Activated gamma-delta T cell (primary cell): ENCODE results near the gene NFATC4.

Experiments used
- DNase-seq: peaks from one replicate; lab custom pipeline; 2025; lab: John Stamatoyannopoulos, UW

The NFATC4 gene

DNA sequence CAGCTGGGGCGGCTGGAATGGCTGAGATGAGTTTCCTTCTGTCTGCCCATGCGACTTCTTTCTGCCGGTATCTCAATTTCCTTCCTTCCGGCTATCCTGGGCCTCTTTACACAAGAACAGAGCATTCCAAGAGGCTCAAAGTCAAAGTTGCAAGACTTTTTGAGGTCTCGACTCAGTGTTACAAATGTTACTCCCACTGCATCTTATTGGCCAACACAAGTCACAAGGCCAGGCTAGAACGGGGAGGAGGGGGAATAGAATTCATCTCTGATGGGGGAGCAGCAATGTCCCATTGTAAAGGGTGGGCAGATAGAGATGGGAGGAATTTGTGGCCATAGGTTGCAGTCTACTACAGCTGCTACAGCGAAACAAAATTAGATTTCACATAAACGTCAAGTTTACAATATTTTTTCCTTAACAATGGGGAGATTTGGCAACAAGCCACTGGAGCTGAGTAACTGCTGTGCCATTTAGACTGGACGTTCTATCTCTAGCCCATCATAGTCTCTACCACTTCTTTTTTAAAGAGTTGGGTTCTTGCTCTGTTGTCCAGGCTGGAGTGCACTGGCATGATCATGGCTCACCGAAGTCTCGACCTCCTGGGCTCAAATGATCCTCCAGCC lies 21.4 kb downstream of the NFATC4 start:
- DNase-seq: no peak

DNA sequence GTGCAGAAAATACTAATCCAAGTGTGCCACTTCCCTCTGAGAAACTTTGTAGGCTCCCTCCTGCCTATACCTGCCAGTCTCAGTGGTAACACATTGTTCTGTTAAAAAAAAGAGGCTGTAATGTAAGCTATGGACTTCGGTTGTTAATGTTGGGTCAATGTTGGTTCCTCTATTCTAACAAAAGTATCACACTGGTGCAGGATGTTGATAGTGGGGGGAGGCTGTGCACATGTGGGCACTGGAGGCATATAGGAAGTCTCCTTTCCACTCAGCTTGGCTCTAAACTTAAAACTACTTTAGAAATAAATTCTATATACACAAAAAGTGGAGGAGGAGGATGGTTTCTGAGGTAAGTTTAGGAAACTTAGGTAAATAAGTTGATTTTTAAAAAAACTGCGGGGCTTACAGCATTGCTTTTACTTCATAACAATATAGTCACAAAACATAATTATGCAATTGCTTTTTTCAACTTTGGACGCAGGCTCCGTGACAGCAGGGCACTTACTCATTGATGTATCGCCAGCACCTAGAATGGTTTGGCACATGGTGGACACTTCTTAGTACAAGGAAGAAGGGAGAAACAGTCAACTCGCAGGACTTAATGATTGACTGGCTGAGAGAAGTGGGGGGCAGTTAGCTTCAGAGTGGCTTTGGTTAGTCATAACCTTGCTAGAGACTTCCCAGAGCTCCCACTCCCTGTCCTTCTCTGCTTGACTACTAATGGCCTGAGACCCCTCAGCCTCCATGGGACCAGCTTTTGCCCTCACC lies 22.9 kb downstream of the NFATC4 start:
- DNase-seq: no peak

DNA sequence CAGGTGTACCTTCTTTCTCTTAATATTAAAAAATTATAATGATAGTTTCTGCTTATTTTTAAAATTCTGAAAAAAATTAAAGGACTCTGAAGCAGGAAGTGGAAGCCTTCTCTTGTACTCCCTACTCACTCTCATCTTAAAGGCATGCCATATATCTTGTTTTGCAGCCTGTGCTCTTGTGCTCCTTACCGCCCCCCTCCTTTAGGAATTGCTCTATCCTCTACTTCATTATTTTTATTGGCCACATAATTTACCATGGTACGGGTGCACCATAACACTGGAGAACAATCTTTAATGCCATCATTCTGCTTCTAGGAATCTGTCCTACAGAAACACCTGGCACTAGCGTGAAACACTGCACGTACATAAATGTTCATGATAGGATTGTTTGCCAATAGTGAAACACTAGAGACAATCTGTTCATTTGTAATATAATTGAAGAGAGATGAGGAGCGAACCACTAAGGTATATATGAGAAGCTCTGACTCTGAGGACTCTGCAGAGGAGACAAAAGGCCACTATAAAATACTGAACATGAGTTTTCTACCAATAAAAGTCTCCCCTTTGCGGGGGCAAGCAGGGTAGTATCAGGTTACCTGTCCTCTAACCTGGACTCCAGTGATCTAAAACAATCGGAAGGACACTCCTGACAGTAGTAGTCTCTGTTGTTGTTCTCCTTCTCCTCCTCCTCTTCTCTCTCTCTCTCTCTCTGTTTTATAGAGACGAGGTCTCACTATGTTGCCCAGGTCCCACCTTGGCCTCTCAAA lies 24.5 kb downstream of the NFATC4 start:
- DNase-seq: no peak

DNA sequence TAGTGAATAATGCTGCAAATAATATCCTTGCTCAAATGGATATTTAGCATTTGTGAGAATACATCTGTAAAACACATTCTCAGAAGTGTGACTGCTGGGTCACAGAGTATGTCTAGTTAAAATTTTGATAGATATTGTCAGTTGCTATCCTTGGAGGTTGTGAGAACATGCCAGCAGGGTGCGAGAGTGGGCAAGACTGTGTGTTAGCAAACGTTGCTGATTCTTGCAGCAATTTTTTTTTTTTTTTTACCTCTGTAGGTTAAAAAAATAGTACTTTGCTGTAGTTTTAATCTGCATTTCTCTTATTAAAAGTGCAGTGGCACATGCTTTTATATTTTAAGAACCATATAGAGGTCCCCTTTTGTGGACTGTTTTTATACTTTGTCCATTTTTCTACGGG lies 26.3 kb downstream of the NFATC4 start:
- no peak for DNase-seq

DNA sequence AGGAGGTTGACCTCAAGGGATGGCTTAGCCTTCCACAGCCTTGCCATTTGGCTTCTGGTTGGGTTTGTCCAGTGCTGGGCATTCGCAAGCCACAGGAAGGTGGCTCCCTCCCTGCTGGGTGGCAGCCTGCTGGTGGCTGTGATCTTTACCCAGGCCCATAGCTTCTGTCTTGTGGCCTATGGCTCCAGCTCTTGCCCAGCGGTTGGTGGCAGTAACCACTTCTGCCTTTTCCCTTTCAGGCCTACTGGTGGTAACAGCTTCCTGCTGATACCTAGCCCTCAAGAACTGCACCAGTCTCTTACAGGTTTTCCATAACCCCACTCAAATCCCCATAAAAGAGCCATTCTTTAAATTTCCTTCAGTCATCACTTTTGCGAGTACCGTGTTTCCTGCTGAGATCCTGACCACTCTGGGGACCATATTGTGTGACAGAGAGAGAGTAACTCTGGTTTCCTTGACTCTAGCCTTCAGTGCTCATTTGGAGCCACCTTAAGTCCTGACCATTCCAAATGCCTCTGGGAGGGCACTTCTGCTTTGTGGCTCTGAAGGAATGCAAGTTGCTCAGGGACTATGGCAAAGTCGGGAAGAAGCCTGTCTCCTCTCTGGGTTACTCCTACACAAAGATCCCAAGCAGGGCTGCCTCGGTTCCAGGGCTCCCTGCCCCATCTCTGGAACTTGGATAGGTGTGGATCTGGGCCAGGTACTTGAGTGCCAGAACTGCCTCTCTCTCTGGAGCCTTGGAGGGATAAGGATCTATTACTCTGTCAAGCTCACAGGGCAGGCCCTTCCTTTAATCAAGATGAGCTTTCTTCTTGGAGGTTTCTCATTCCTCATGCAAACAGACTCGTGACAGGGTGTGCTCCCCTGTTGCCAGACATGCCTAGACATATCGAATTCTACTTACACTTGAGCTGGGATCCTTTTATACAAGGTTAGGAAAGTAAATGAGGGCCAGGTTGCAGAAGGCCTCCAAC lies 27.9 kb downstream of the NFATC4 start:
- DNase-seq: no peak

DNA sequence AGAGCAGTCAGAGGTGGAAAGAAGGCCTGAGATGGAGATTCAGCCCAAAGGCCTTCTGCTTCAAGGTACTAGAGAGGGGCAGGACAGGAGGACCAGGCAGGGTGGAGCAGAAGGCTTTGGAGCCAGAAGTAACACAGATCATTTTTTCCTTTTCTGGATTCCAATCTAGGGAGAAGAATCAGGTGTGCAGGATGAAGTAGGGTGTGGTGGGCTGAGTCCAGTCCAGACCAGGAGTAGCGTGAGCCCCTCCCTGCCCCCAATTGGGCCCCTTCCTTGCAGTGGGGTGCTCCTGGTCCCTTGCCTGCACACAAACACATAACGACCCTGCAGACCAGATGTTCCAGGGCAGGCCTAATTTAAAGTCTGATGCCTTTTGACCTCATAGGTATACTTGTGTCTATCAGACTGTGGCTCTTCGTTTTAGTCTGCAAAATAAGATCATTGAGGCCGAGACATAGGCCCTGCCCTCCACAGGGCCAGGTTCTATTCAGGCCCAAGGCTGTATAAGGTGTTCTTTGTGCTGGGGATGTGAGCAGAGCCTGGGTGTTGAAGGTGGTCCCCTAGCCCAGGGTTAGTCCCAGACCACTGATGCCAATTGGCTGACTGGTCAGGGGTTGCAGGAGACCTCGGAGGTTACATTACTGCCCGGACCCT lies 29.8 kb downstream of the NFATC4 start:
- DNase-seq: no peak

DNA sequence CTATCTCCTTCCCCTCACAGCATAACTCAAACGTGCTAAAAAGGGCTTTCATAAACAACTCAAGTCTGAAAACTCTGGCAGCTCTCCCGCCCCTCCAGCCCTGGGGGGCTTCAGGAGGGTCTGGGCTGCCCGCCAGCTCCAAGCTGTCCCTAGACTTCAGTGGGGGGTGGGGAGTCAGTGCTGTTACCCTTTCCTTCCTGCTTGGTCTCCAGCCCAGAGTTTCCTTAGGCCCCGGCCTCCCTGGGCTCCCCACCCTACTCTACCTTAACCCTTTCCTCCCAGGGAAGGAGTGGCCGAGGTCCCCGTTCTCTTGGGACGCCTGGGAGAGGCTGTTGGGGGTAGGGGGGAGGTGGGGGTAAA lies 30.3 kb downstream of the NFATC4 start:
- no peak for DNase-seq

DNA sequence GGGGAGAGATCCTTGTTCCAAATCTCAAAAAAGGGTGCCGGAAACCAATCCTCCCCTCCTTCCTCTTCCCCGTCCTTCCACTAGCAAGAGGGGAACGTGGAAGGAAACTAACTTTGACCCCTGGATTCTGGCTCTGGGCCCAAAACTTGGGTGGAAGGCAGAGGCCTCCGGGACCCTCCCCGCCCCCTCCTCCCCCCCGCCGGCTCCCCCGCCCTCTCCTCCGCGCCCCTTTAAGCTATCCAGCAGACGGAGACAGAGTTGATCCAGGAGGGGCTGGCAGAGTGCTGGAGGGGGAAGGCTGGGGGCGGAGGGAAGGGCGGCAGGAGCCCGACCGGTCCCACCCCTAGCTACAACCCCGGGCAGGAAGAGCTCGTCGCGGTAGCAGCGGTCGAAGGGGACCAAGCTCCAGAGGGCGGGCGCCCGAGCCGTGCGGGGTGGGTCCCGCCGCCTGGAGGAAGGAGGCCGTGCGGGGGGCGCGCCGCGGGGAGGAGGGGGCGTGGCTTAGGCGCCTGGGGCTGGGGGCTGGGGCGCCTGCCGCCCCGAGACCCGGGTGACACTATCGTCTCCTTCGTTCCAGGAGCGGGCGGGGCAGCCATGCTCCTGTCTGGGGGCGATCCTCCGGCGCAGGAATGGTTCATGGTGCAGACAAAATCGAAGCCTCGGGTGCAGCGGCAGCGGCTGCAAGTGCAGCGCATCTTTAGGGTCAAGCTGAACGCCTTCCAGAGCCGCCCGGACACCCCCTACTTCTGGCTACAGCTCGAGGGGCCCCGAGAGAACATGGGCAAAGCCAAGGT lies 30.9 kb downstream of the NFATC4 start, which contains the start of gene NYNRIN:
NYNRIN (plus strand) TSS at position 351 of the 794 bp plus-strand sequence; CDS start at position 595, 244 bp downstream.
- peak; percentile 28 for DNase-seq

DNA sequence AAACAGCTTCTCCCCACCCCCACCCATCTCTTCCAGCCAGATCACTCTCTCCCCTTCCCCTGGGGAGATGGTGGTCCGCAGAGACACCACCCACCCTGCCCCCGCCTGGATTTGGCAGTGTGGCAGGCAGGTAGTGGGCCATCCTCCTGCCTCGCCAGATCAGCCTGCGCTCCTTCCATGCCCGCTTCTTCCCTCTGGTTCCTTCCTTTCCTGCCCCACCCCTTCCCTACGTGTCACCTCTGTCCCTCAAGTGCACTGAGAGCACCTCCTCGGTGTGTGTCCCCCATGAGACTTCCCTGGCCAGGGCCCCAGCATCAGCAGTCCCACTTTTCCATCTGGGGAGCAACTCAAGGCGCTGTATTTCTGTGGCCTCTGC lies 31.5 kb downstream of the NFATC4 start:
- no peak for DNase-seq

DNA sequence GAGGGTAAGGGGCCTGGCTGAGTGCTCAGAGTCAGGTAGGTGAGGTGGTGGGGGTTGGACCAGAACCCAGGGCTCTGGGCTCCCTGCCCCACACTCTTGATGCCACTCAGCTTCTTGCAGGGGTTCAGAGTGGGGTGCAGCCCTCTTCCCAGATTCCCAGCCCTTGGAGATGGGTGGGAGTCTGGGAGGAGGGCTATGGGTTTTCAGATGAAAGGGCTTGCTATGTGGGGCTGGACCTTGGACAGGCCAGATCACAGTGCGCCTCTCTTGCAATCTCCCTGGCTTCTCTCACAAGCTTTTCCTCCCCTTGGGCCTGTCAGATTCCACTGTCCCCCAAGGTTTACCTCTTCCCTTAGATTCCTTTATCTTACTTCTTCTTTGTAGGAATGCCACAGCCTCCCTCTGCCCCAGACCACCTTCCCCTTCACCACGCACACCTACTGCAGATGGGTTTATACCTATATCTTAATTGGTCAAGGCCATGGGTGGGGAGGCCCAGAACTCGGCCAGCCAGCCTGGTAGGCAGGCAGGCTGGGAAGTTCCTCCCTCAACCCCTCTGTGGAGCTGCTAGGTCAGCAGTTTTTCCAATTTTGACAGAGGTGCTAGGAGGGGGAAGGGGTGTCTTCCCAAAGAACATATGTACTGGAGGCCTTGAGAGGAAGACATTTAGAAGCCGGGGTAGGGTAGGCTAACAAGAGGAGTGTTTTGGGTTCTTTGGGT lies 32.2 kb downstream of the NFATC4 start:
- DNase-seq: no peak

DNA sequence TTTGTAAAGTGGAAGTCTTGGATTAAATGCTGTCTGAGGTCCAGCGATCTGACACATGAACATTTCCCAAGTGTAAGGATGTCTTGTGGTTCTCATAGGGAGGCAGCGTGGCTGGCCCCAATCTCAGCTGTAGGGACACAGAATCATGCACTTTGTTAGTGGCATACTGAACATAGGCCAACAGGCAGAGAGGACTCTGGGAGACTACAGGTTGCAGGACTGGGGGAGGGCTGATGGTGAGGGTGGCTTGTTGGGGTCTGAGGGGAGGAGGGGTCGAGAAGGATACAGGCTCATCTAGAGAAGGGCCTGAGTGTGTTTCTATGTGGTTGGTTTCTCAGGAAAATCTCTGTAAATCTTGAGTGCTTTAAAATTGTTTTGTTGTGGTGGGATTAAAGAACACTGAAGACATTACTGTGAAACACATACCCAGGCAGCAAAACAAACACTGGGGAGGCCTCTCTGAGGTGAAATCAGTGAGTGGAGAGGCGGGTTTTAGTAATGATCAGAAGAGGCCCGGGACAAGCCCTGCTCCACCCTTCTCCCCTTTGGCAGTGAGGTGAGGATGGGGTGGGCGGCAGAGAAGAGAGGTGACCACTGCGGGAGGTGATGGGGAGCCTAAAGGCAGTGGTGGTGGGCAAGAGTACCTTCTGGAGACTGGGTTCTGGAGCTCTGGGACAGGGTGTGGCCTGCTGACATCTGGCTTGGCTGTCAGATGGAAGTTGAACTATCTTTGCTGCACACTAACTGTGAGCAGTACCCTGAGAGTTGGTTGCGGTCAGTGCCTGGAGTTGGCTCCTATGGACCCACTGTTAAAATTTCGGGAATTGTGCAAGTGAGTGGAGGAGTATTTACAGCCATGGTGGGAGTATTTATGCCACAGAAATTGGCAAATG lies 34.1 kb downstream of the NFATC4 start:
- no peak for DNase-seq

DNA sequence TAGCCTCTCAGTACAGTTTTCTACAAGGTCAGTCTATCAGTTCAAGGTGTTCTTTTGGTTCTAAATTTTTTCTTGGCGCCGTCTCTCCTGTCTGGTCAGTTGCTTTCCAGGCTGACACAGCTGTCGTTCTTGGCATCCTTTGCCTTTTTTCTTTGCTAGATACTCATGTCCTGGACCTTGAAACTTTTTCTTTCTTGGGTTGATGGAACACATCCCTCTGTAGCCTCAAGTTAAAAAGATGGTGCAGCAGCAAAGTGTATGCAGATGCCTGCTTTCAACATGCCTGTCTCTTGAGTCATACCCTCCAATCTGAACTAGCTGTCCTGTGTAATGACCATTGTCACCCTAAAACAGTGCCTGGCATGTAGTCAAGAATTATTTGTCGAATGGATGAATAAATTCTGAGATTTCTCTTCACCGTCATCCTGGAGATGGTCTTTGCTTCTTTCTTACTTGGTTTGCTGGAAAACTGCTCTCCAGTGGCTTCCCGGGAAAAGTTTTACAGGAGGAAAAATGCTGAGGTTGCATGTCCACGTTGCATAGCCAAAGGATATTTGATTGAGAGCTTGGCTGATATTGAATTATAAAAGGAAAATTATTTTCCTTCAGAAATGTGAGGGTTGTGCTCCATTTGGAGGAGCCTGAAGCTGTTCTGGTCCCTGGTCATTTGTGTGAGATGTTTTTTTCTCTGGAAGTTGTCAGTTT lies 35.5 kb downstream of the NFATC4 start:
- DNase-seq: no peak

DNA sequence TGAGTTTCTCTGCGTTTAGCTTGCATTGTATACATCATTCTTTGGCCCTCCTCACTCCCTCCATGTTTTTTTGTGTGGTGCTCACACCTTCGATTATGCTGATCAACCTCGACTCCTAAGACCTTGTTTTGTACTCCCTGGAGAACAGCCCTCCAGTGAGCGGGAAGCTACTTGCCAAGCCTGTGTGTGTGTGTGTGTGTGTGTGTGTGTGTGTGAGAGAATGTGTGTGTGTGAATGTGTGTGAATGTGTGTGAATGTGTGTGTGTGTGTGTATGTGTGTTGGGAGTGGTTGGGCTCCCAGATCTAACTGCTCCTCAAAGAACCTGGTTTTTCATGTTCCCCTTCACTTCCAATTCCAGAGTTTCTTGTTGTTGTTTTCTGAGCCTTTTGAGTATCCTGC lies 36.8 kb downstream of the NFATC4 start:
- no peak for DNase-seq

DNA sequence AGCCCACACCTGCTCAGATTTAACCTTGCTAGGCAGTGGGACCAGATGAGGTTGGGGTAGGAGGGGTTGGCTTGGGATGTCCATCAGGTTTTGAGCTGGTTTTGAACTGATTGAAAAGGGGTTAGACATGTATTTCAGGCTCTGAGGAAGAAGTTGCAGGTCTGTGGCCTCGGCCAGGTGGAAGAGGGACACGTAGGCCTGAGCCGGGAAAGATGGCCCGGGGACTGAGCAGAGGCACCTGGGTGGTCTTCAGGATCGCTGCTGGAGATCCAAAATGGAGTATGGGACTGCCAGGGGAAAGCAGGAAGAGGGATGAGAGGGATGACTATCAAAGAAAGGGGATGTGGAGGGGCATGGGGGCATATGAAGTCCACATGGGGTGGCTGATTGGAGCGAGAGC lies 38.4 kb downstream of the NFATC4 start:
- no peak for DNase-seq

DNA sequence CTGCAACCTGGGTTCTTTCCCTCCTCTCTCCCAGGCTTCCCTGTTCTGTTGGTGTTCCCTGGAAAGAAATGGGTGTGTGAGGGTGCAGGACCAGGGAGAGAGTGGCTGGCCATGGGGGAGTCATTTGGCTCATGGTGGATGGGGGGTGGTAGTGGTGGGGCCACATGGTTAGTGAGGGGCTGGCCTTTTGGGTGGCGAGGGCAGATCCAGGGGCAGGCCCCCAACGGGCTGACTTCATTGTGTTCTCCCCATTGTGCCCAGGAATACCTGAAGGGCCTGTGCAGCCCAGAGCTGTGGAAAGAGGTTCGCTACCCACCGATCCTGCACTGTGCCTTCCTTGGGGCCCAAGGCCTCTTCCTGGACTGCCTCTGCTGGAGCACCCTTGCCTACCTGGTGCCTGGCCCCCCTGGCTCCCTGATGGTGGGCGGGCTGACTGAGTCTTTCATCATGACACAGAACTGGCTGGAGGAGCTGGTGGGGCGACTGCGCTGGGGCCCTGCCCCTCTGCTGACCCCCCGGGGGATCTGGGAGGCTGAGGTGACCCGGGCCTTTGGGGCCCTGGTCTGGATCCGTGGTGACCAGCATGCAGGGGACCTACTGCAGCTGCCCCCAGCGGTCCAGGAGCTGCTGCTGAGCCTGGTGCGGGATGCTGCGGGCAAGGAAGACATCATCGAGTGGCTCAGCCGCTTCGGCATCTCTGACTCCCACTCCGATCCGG lies 39.8 kb downstream of the NFATC4 start:
- DNase-seq: no peak

DNA sequence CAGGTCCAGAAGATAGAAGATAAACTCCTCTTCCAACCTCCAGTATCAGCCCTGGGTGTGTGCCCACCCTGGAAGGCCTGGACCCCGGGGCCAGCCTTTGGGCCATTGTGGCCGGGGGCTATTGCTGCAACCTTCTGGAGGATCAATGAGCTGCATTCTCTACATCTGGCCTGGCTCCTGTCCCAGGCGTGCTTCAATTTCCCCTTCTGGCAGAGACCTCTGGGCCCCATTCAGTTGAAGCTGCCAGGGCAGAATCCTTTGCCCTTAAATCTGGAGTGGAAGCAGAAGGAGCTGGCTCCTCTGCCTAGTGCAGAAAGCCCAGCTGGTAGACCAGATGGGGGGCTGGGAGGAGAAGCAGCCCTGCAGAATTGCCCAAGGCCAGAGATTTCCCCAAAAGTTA lies 40.8 kb downstream of the NFATC4 start:
- no peak for DNase-seq

DNA sequence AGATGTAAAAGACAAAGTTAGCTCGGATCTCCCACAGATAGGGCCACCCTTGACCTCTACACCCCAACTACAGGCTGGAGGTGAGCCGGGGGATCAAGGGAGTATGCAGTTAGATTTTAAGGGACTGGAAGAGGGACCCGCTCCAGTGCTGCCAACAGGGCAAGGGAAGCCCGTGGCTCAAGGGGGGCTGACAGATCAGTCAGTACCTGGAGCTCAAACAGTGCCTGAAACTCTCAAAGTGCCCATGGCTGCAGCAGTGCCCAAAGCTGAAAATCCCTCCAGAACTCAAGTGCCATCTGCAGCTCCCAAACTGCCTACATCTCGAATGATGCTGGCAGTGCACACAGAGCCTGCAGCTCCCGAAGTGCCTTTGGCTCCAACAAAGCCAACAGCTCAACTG lies 41.2 kb downstream of the NFATC4 start:
- no peak for DNase-seq
